ENCODE measurements around the gene POLR2A. TPM values are rescaled to one million over a fixed set of nuclear protein-coding genes. Genes with fewer than 3 reads are reported as not detected.
A peak's percentile ranks its signal among the peaks of the same experiment; 100 is the strongest.

The POLR2A gene
- total and polyA plus RNA-seq, 10 of the 15 experiments (the other 5 are each of a cell fraction or from before 2014, with no cell fraction given), result 1.7 to 121 (median 33.4) TPM

DNA sequence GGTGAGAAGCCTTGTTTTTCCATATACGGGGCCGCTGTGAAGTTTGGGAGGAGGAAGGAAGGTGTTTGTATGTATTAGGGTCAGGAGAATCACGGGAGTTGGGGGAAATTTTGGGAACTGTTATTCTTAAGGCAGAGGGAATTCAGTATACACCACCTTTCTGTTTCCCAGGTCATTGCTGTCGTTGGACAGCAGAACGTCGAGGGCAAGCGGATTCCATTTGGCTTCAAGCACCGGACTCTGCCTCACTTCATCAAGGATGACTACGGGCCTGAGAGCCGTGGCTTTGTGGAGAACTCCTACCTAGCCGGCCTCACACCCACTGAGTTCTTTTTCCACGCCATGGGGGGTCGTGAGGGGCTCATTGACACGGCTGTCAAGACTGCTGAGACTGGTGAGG, 17.6 kb downstream of the POLR2A start:
- Histone ChIP-seq H3K9me3 (replicated peaks; ENCODE audit: control insufficient read depth, insufficient read depth, low read length) (no peaks in the 10 kb centered on the region), H3K79me2 (ENCODE audit: control insufficient read depth, insufficient read depth, low read length) (no peaks in the 10 kb centered on the region), H3K36me3 (ENCODE audit: control insufficient read depth in 2 of 2, insufficient read depth in 2 of 2, low read length in 1 of 2) (peaks cover 60 to 65% of the 10 kb centered on the region in 2 experiments), H2AFZ (ENCODE audit: control insufficient read depth, low read depth, low read length) (no peak overlapping the region), H4K20me1 (ENCODE audit: control insufficient read depth, insufficient read depth) (no peaks in the 10 kb centered on the region; the same call in 1 of the 2 replicates), H3K4me2 (ENCODE audit: control insufficient read depth, insufficient read depth) (no peak overlapping the region), H3K9ac (ENCODE audit: control insufficient read depth, insufficient read depth, low read length) (no peak overlapping the region), H3K4me3 (no peak overlapping the region), H3K27ac (ENCODE audit: control insufficient read depth, insufficient read depth) (no peak overlapping the region), H3K4me1 (ENCODE audit: control insufficient read depth, insufficient read depth, low read length) (no peaks in the 10 kb centered on the region), H3K27me3 (replicated peaks in 1 of 2; ENCODE audit: control insufficient read depth in 2 of 2, insufficient read depth in 2 of 2, low read length in 1 of 2) (no peaks in the 10 kb centered on the region)
- in situ Hi-C loops (cut with MboI) (no loop called here), intact Hi-C loops (cut with micrococcal nuclease; ENCODE audit: unreplicated experiment) (no loop called here)
- CTCF ChIA-PET, result interaction anchor here (2.3 kb wide), 1 partner anchor 59 kb away, joined by 8 read pairs; no protein-coding TSS in a partner anchor
- POLR2A ChIA-PET, result no interaction called here
- BruUV-seq (replicated peaks), result no TSS peak
- no peak for ATAC-seq
- FAIRE-seq, result no peak
- TF ChIP-seq POLR2AphosphoS5 (IDR thresholded peaks at IDR 0.05; ENCODE audit: low read length), result peak; percentile 56
- TF ChIP-seq SREBF2 (IDR thresholded peaks at IDR 0.05; ENCODE audit: low read length), result no peak
- RAD21 ChIA-PET (ENCODE audit: unreplicated experiment), result interaction anchor here (0.6 kb wide), 1 partner anchor 146 kb away, joined by 3 read pairs; the partner anchor contains the start of gene TMEM95
- SMC1A ChIA-PET (ENCODE audit: uncharacterized antibody, unreplicated experiment), result interaction anchor here (0.6 kb wide), 1 partner anchor 84 kb away, joined by 3 read pairs; no protein-coding TSS in a partner anchor
- WGBS (ENCODE audit: insufficient coverage, insufficient replicate concordance, low lambda C conversion rate, missing lambda C conversion rate), result 97% methylated on average over 14 of the region's 14 CpGs
- DNase-seq (ENCODE audit: low read depth, low spot score), result no peak

DNA sequence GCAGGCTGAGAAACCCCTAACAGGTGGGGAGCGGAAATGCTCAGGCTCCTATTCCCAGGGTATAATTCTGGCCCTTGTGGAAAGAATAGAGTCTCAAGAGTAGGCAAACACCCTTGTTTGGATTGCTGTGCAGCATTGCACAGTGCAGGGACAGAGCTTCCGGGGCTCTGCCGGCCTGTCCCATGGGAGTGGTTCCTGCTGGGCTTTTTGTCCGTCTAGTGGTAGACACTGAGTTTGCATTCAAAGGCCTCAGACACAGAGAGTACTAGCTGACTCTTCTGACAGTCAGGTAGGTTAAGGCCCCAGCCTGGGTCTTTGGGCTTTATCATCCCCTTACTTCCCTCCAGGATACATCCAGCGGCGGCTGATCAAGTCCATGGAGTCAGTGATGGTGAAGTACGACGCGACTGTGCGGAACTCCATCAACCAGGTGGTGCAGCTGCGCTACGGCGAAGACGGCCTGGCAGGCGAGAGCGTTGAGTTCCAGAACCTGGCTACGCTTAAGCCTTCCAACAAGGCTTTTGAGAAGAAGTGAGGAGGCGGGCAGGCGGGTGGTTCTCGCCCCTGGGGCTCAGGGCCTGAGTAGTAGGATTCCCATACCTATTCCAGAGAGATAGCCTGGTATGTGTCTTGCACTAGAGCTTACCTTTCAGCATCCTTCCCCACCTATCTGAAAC, 18.1 kb downstream of the POLR2A start:
- Histone ChIP-seq H3K27ac (ENCODE audit: control insufficient read depth, insufficient read depth) (no peak overlapping the region), H3K27me3 (replicated peaks in 1 of 2; ENCODE audit: control insufficient read depth in 2 of 2, insufficient read depth in 2 of 2, low read length in 1 of 2) (no peaks in the 10 kb centered on the region), H3K4me2 (ENCODE audit: control insufficient read depth, insufficient read depth) (no peak overlapping the region), H3K79me2 (ENCODE audit: control insufficient read depth, insufficient read depth, low read length) (no peaks in the 10 kb centered on the region), H3K4me1 (ENCODE audit: control insufficient read depth, insufficient read depth, low read length) (no peaks in the 10 kb centered on the region), H3K36me3 (ENCODE audit: control insufficient read depth in 2 of 2, insufficient read depth in 2 of 2, low read length in 1 of 2) (peaks cover 55 to 61% of the 10 kb centered on the region in 2 experiments), H3K9me3 (replicated peaks; ENCODE audit: control insufficient read depth, insufficient read depth, low read length) (no peaks in the 10 kb centered on the region), H3K9ac (ENCODE audit: control insufficient read depth, insufficient read depth, low read length) (no peak overlapping the region), H3K4me3 (no peak overlapping the region), H2AFZ (ENCODE audit: control insufficient read depth, low read depth, low read length) (no peak overlapping the region), H4K20me1 (ENCODE audit: control insufficient read depth, insufficient read depth) (no peaks in the 10 kb centered on the region; the same call in 1 of the 2 replicates)
- SMC1A ChIA-PET (ENCODE audit: uncharacterized antibody, unreplicated experiment), result interaction anchor here (1.0 kb wide), 1 partner anchor 26 kb away, joined by 3 read pairs; no protein-coding TSS in a partner anchor
- RAD21 ChIA-PET (ENCODE audit: unreplicated experiment), result interaction anchor here (0.6 kb wide), 1 partner anchor 147 kb away, joined by 3 read pairs; the partner anchor contains the start of gene TMEM95
- BruUV-seq (replicated peaks), result no TSS peak
- ATAC-seq (no peak; the same call in 2 of the 3 replicates), DNase-seq (ENCODE audit: low read depth, low spot score) (no peak), FAIRE-seq (no peak)
- in situ Hi-C loops (cut with MboI), result no loop called here
- 98% methylated on average over 20 of the region's 20 CpGs for WGBS (ENCODE audit: insufficient coverage, insufficient replicate concordance, low lambda C conversion rate, missing lambda C conversion rate)
- CTCF ChIA-PET, result interaction anchor here (1.0 to 2.3 kb wide), 5 partner anchors 11 to 146 kb away, joined by 3 to 8 read pairs (median 4); partner anchors contain the start of gene TMEM102
- TF ChIP-seq SMAD1 (IDR thresholded peaks at IDR 0.05; ENCODE audit: low read depth, partially characterized antibody), result no peak
- no peak for TF ChIP-seq KLF5 (IDR thresholded peaks at IDR 0.05; ENCODE audit: partially characterized antibody)
- TF ChIP-seq ZBED1 (IDR thresholded peaks at IDR 0.05; ENCODE audit: borderline replicate concordance), result no peak
- POLR2A ChIA-PET, result no interaction called here
- intact Hi-C loops (cut with micrococcal nuclease; ENCODE audit: unreplicated experiment), result no loop called here

Measured in GM12878 (cell line).